T-cell (primary cell): ENCODE data around the gene SORL1. TPM values are rescaled to one million over a fixed set of nuclear protein-coding genes. Genes with fewer than 3 reads are reported as not detected.

ENCODE experiments used
- ATAC-seq, 4 experiments: fragments of 200-7000 bp in 3 of 4; fragments of 150-1000 bp in 1 of 4; cut with Tn5 transposase; replicated peaks in 1 of 4; 1 replicate in 3 of 4; 2 replicates in 1 of 4; pipeline ENCODE4 v1.10.0; 2021; ENCODE audit warnings: moderate library complexity in 3 of 4, mild to moderate bottlenecking in 2 of 4, moderate number of reproducible peaks in 1 of 4
- CTCF ChIA-PET, 2 donors: fragments of 300-600 bp; sonication (Branson Sonifier 250); formaldehyde crosslinking; loops; one replicate each; lab custom pipeline; 2022; ENCODE audit warnings: antibody characterized with exemption in 2 of 2; lab: Charles Lee
- POLR2A ChIA-PET, 2 donors: fragments of 300-600 bp; sonication (Branson Sonifier 250); formaldehyde crosslinking; loops; one replicate each; lab custom pipeline; 2022; ENCODE audit warnings: antibody characterized with exemption in 2 of 2; lab: Charles Lee
- DNase-seq, 35 experiments: peaks; one replicate each; pipeline versions ENCODE4 v3.0.0 to v3.0.0-alpha.2; 2013 to 2023
- H3K27ac ChIP-seq: one replicate; pipeline ENCODE4 v1.5.1; 2013; ENCODE audit warnings: low read length
- H3K27me3 ChIP-seq, 2 experiments: replicated peaks in 1 of 2; 1 replicate in 1 of 2; 2 replicates in 1 of 2; pipeline versions ENCODE4 v1.6.1 to v1.7.0; 2013; ENCODE audit warnings: low read length in 1 of 2, mixed read lengths in 1 of 2; ENCODE audit not compliant: control insufficient read depth in 2 of 2, insufficient read depth in 2 of 2; ENCODE audit errors: extremely low read depth in 1 of 2
- H3K36me3 ChIP-seq, 2 donors: 1 replicate in 1 of 2; 2 replicates in 1 of 2; pipeline versions ENCODE4 v1.6.1 to v1.7.0; 2013; ENCODE audit warnings: low read length in 1 of 2; ENCODE audit not compliant: control insufficient read depth in 2 of 2, insufficient read depth in 1 of 2; ENCODE audit errors: extremely low read depth in 1 of 2
- H3K4me1 ChIP-seq, 2 experiments: 1 replicate in 1 of 2; 2 replicates in 1 of 2; pipeline versions ENCODE4 v1.6.1 to v1.7.0; 2013; ENCODE audit warnings: low read length in 2 of 2, mixed read lengths in 1 of 2; ENCODE audit not compliant: insufficient read depth in 2 of 2, control insufficient read depth in 1 of 2; ENCODE audit errors: extremely low read depth in 1 of 2
- H3K4me3 ChIP-seq, 2 donors: 1 replicate in 1 of 2; 2 replicates in 1 of 2; pipeline versions ENCODE4 v1.5.1 to v1.7.0; 2013; ENCODE audit warnings: mild to moderate bottlenecking in 2 of 2, low read length in 1 of 2, moderate library complexity in 1 of 2; ENCODE audit not compliant: control insufficient read depth in 1 of 2; ENCODE audit errors: extremely low read depth in 1 of 2
- H3K9me3 ChIP-seq: 2 replicates; pipeline ENCODE4 v1.7.0; 2013
- H3K27ac Mint-ChIP-seq, 2 donors: one replicate each; pipeline ENCODE4 v1.8.0; 2020 to 2021; ENCODE audit warnings: mild to moderate bottlenecking in 2 of 2, mixed read lengths in 2 of 2
- H3K27me3 Mint-ChIP-seq, 2 donors: one replicate each; pipeline ENCODE4 v1.8.0; 2021 to 2022; ENCODE audit warnings: mixed read lengths in 2 of 2
- H3K36me3 Mint-ChIP-seq: one replicate; pipeline ENCODE4 v1.8.0; 2021; ENCODE audit warnings: mixed read lengths
- H3K4me1 Mint-ChIP-seq, 3 donors: one replicate each; pipeline ENCODE4 v1.8.0; 2020 to 2022; ENCODE audit warnings: mixed read lengths in 3 of 3, mild to moderate bottlenecking in 1 of 3
- H3K4me3 Mint-ChIP-seq, 3 donors: one replicate each; pipeline ENCODE4 v1.8.0; 2020 to 2022; ENCODE audit warnings: mild to moderate bottlenecking in 3 of 3, mixed read lengths in 3 of 3, moderate library complexity in 3 of 3
- H3K9me3 Mint-ChIP-seq, 3 donors: one replicate each; pipeline ENCODE4 v1.8.0; 2020 to 2022; ENCODE audit warnings: mixed read lengths in 3 of 3
- WGBS: methylation state at CpG from one replicate; pipeline ENCODE4 v1.1.5; 2013; ENCODE audit warnings: missing lambda C conversion rate; ENCODE audit not compliant: insufficient coverage; 5-methylcytosine and 5-hydroxymethylcytosine counted together
- total RNA-seq, 35 experiments: library from RNA in 6 of 35; stranded (reverse) in 6 of 35; fragments of 120-200 nt in 1 of 35; gene quantifications; one replicate each; pipeline versions ENCODE4 v1.2.1 to v1.2.4 and lab custom pipeline; 2013 to 2026

SORL1 gene
- total RNA-seq, 5 donors from 2014 or later (not counting 1 experiment from before 2014, with no cell fraction given) = 361 to 422 (median 392) TPM

DNA sequence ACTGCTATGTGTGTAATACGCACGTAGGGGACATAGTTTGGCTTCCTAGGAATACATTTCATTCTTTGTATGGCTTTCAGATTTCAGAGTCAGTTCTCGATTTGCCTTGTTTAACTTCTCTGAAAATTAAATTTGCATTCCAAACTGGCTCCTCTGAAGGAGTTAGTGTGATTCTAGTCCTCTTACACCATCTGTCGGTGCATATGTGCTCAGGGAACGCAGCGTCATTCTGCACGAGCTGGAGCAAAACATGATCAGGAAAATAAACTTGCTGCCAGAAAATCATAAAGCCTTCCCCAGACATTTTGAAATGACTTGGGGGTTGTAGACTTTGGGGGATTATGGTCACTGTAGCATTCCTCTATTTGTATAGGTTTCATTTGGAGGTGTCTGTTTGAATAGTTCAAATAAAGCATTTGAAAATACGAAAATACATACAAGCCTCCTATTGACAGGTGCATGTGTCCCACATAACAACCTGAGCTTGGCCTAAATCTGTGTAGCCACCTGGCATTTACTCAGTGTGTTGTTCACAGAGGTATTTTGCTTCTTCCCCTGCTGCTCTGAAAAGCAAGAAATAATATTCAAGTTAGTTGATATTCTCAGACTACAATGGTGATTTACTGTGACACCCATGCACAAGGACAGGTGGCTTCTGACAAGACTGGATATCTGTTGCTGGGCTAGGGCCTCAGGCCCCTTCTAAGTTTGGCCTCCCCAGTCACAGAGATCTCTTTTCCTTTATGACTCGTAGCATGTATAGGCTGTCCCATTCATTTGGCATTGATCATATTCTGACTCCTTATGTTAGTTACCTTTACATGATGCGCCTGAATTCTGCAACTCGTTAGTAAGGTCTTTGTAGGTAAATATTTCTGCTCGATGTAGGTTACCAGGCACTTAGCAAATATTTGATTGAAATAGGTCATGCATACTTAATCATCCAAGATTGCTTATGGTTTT is 82.3 kb downstream of the SORL1 start:
- ChIA-PET POLR2A (interaction anchor here in 1 of 2 donors (0.6 kb wide), 1 partner anchor 8 kb away, joined by 8 read pairs; no protein-coding TSS in a partner anchor), CTCF (no interaction called here)
- H3K36me3 Mint-ChIP-seq = peaks cover 65% of the 10 kb centered on the region

GRCh38 chr11:121535129-121535796 is 83.1 kb downstream of the SORL1 start:
- Mint-ChIP-seq H3K27ac (peak overlapping the region; percentile 1 to 63), H3K4me1 (peaks cover 25 to 69% (median 63%) of the 10 kb centered on the region in 3 donors), H3K4me3 (no peak overlapping the region), H3K9me3 (peaks cover 2 to 6% (median 5%) of the 10 kb centered on the region in 3 donors), H3K27me3 (no peaks in the 10 kb centered on the region), H3K36me3 (peaks cover 62% of the 10 kb centered on the region)
- H3K27me3 ChIP-seq = no peaks in the 10 kb centered on the region
- 97% methylated on average over 3 of the region's 6 CpGs for WGBS
- no peak overlapping the region for H3K27ac ChIP-seq
- no peak for ATAC-seq
- H3K4me1 ChIP-seq = peaks cover 3% of the 10 kb centered on the region in 2 experiments
- H3K36me3 ChIP-seq = peaks cover 11 to 80% of the 10 kb centered on the region in 2 donors
- ChIA-PET CTCF (no interaction called here), POLR2A (interaction anchor here in 1 of 2 donors (0.6 kb wide), 1 partner anchor 9 kb away, joined by 8 read pairs; no protein-coding TSS in a partner anchor)
- H3K9me3 ChIP-seq = no peaks in the 10 kb centered on the region
- no peak overlapping the region for H3K4me3 ChIP-seq
- no peak for DNase-seq

More for the DNA sequence above, 82.3 kb downstream of the SORL1 start:
- Mint-ChIP-seq H3K27ac (peak overlapping the region; percentile 41 to 63), H3K4me3 (no peak overlapping the region), H3K4me1 (peaks cover 25 to 64% (median 56%) of the 10 kb centered on the region in 3 donors), H3K9me3 (peaks cover 3 to 12% (median 6%) of the 10 kb centered on the region in 3 donors), H3K27me3 (no peaks in the 10 kb centered on the region)
- WGBS = 90% methylated on average over 3 of the region's 12 CpGs
- no peaks in the 10 kb centered on the region for H3K27me3 ChIP-seq
- peaks cover 11 to 82% of the 10 kb centered on the region in 2 donors for H3K36me3 ChIP-seq
- no peak for ATAC-seq
- no peak overlapping the region for H3K4me3 ChIP-seq
- H3K9me3 ChIP-seq = peaks cover 5% of the 10 kb centered on the region
- H3K4me1 ChIP-seq = peaks cover 3% of the 10 kb centered on the region in 2 experiments
- H3K27ac ChIP-seq = no peak overlapping the region
- no peak for DNase-seq

- Histone ChIP-seq H3K9me3 (no peaks in the 10 kb centered on the region), H3K36me3 (peaks cover 11 to 81% of the 10 kb centered on the region in 2 donors), H3K4me3 (no peak overlapping the region), H3K4me1 (peaks cover 3% of the 10 kb centered on the region in 2 experiments), H3K27me3 (no peaks in the 10 kb centered on the region), H3K27ac (no peak overlapping the region)
- CTCF ChIA-PET = no interaction called here
- POLR2A ChIA-PET = no interaction called here
- Mint-ChIP-seq H3K4me3 (no peak overlapping the region), H3K9me3 (no peaks in the 10 kb centered on the region), H3K4me1 (peaks cover 25 to 76% (median 70%) of the 10 kb centered on the region in 3 donors), H3K36me3 (peaks cover 54% of the 10 kb centered on the region), H3K27ac (no peak overlapping the region), H3K27me3 (no peaks in the 10 kb centered on the region)
- 100% methylated on average over 1 of the region's 6 CpGs for WGBS
- ATAC-seq (no peak), DNase-seq (no peak)
These were observed 84.0 kb downstream of the SORL1 start for GRCh38 chr11:121536126-121536525.

- CTCF ChIA-PET = interaction anchor here in 1 of 2 donors (0.6 kb wide), 1 partner anchor 96 kb away, joined by 4 read pairs; no protein-coding TSS in a partner anchor
- no CpG with 5 or more reads among the region's 1 CpG for WGBS
- no peak for DNase-seq
- H3K4me1 ChIP-seq = peaks cover 3% of the 10 kb centered on the region in 2 experiments
- H3K27ac ChIP-seq = no peak overlapping the region
- no peaks in the 10 kb centered on the region for H3K9me3 ChIP-seq
- no peak overlapping the region for H3K4me3 ChIP-seq
- peaks cover 8 to 78% of the 10 kb centered on the region in 2 donors for H3K36me3 ChIP-seq
- Mint-ChIP-seq H3K4me3 (no peak overlapping the region), H3K9me3 (no peaks in the 10 kb centered on the region), H3K4me1 (peaks cover 25 to 70% (median 68%) of the 10 kb centered on the region in 3 donors), H3K27ac (peak overlapping the region; percentile 7 to 56), H3K27me3 (no peaks in the 10 kb centered on the region), H3K36me3 (peaks cover 52% of the 10 kb centered on the region)
- peak in 2 of 4 experiments; percentile 24 to 43 for ATAC-seq
- H3K27me3 ChIP-seq = no peaks in the 10 kb centered on the region
- POLR2A ChIA-PET = interaction anchor here in 1 of 2 donors (0.8 kb wide), 1 partner anchor 246 kb away, joined by 3 read pairs; the partner anchor contains the start of gene SC5D
These were observed 85.9 kb downstream of the SORL1 start for GRCh38 chr11:121538054-121538453.

GRCh38 chr11:121539000-121539399 is 86.9 kb downstream of the SORL1 start:
- ChIA-PET CTCF (no interaction called here), POLR2A (interaction anchor here in 1 of 2 donors (0.6 kb wide), 1 partner anchor 134 kb away, joined by 6 read pairs; no protein-coding TSS in a partner anchor)
- DNase-seq = peak in 1 of 35 experiments; percentile 15
- Histone ChIP-seq H3K9me3 (no peaks in the 10 kb centered on the region), H3K27me3 (no peaks in the 10 kb centered on the region), H3K4me1 (peaks cover 0 to 8% of the 10 kb centered on the region in 2 experiments), H3K27ac (no peak overlapping the region), H3K4me3 (no peak overlapping the region), H3K36me3 (peaks cover 11 to 78% of the 10 kb centered on the region in 2 donors)
- no peak for ATAC-seq
- Mint-ChIP-seq H3K27me3 (no peaks in the 10 kb centered on the region), H3K36me3 (peaks cover 48% of the 10 kb centered on the region), H3K9me3 (no peaks in the 10 kb centered on the region), H3K4me3 (no peak overlapping the region), H3K4me1 (peaks cover 23 to 73% (median 68%) of the 10 kb centered on the region in 3 donors), H3K27ac (peak overlapping the region; percentile 53 to 67)
- WGBS = 51% methylated on average over 2 of the region's 5 CpGs

DNA sequence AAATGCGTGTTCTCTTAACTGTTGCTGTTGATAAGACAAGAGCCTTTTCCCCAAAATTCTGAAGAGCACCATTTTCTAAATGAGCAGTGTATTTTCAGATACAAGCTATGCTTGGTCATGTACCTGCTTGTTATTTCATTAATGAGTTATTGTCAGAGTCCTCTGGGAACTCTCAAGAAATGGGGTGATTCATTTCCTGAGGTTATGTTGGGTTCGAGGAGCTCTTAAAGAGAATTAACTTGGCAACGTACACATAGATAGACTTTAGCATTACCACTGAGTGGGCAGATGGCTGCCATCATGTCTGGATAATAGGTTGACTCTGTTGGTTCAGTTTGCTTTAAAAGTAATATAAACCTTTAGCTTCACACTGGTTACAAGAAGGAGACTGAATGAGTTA is 88.5 kb downstream of the SORL1 start:
- peaks cover 32 to 75% (median 71%) of the 10 kb centered on the region in 3 donors for H3K4me1 Mint-ChIP-seq
- H3K27ac ChIP-seq = no peak overlapping the region
- ATAC-seq = no peak

More for the DNA sequence above, 88.5 kb downstream of the SORL1 start:
- H3K27ac Mint-ChIP-seq = peak overlapping the region in 1 of 2 donors; percentile 56
- peaks cover 51% of the 10 kb centered on the region for H3K36me3 Mint-ChIP-seq
- H3K4me1 ChIP-seq = peaks cover 12 to 19% of the 10 kb centered on the region in 2 experiments
- no peak overlapping the region for H3K4me3 Mint-ChIP-seq
- H3K27me3 ChIP-seq = no peaks in the 10 kb centered on the region
- no CpG with 5 or more reads among the region's 3 CpGs for WGBS
- DNase-seq = no peak
- peaks cover 6 to 77% of the 10 kb centered on the region in 2 donors for H3K36me3 ChIP-seq
- no peaks in the 10 kb centered on the region for H3K27me3 Mint-ChIP-seq
- no peaks in the 10 kb centered on the region for H3K9me3 ChIP-seq
- H3K9me3 Mint-ChIP-seq = no peaks in the 10 kb centered on the region
- ChIA-PET CTCF (no interaction called here), POLR2A (interaction anchor here in 1 of 2 donors (0.6 kb wide), 1 partner anchor 201 kb away, joined by 5 read pairs; no protein-coding TSS in a partner anchor)
- H3K4me3 ChIP-seq = no peak overlapping the region
